Measurements from ENCODE around the gene NTF4.
"Not testable (repeated sequence)": the region's sequence is repeated elsewhere in the genome, so short reads cannot be mapped to it uniquely, and the experiment has no call there.

The NTF4 gene

DNA sequence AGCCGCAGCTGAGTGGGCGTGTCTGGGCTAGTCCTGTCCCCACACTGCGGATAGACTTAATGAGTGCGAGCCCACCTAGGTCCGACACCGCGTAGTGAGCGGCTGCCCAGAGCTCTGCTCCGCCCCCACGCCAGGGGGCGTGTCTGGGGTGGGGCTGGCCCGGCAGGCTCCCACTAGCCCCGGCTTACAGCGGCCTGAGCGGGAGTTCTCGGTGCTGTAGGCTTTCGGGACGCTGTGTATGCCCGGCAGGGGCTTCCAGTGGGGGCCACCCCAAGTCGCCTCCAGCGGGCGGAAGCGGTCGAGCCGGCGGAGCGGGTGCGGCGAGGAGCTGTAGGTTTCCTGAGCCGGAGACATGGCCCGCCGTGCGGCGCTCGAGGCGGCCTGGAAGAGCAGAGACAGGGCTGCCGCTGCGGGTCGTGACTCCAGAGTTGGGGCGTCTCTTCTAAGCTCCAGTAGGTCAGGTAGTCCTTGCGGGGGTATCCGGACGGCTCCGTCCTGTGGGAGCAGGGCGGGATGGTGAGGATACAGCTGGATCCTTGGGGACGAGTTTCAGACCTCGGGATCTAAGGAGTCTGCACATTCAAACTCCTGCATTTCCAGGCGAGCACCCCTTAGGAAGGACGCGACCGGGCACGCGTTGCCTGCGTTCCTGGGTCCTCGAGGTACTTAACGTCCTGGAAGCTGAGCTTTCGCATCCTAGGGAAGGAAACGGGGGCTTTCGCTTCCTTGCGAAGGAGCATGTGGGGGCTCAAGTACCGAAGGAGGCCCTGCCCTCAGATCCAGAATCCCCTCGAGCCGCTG lies 8.3 kb downstream of the NTF4 start:
- no peak for DNase-seq

GRCh38 chr19:49050376-49051033 lies 14.1 kb downstream of the NTF4 start:
- not testable (repeated sequence) for DNase-seq

DNA sequence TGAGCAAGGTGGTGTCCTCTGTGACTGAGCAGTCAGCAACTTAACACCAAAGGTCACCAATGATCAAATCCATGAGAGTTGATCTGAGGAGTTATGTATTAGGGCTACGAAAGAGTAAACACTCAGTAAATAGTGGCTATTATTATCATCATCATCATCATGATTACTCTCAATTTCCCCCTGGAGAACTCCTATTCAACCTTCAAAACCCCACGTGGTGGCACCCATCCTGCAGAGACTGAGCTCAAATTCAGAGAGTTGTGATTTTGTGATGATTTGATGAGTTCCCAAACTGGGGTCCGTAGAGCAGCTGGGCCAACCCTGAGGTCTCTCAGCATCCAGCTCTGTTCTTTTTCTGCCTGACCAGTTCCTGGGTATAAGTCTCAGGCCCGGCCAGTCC lies 14.8 kb downstream of the NTF4 start:
- not testable (repeated sequence) for DNase-seq

GRCh38 chr19:49049011-49049410 lies 15.6 kb downstream of the NTF4 start, which contains the start of gene CGB8:
Gene CGB8, minus strand, starts transcription at chr19:49049111. Its CDS starts 372 bp downstream, at chr19:49048739.
- DNase-seq, result not testable (repeated sequence)

- DNase-seq, result not testable (repeated sequence)
Measured at GRCh38 chr19:49043548-49043947, 21.1 kb downstream of the NTF4 start, which contains the start of gene CGB5. Gene CGB5, plus strand, starts transcription at chr19:49043848. Its CDS starts 362 bp downstream, at chr19:49044210.

DNA sequence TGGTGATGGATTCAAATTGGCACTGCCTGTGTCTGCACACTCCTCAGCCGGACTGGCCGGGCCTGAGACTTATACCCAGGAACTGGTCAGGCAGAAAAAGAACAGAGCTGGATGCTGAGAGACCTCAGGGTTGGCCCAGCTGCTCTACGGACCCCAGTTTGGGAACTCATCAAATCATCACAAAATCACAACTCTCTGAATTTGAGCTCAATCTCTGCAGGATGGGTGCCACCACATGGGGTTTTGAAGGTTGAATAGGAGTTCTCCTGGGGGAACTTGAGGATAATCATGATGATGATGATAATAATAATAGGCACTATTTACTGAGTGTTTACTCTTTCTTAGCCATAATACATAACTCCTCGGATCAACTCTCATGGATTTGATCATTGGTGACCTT lies 22.0 kb downstream of the NTF4 start:
- not testable (repeated sequence) for DNase-seq

DNA sequence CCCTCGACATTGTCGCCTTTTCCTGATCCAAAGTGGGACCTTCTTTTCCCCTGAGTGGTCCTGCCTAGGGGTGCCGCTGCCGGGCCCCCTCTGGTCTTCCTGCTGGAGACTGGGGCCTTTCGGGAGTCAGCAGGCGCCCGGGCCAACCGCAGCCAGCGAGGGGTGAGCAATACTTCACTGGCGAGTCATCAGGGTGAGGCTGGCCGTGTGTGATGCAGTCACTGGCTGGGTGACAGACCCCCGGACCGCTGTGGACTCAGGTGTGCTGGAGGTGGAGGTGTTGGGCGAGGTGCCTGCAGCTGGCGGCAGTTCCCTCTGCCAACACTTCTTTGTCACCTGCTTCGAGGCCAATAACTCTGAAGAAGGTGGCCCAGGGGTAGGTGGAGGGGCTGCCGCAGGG lies 22.4 kb downstream of the NTF4 start:
- no peak for DNase-seq

DNA sequence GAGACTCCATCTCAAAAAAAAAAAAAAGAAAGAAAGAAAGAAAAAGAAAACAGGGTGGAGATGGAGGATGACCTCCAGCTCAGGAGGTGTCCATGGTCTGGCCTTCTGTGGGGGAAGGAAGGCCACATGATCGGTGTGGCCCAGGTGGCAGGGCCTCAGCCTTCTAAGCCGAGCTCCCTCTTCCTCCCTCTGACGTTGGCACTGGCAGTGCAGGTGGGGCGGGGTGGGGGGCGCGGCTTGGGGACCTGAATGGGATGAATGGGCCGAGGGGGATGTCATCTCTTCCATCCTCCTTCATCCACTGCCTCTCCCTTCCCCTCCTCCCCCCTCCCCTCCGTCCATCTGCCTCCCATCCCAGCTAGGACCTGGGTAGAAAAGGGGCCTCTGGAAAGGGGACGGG lies 24.9 kb downstream of the NTF4 start:
- DNase-seq, result not testable (repeated sequence)

DNA sequence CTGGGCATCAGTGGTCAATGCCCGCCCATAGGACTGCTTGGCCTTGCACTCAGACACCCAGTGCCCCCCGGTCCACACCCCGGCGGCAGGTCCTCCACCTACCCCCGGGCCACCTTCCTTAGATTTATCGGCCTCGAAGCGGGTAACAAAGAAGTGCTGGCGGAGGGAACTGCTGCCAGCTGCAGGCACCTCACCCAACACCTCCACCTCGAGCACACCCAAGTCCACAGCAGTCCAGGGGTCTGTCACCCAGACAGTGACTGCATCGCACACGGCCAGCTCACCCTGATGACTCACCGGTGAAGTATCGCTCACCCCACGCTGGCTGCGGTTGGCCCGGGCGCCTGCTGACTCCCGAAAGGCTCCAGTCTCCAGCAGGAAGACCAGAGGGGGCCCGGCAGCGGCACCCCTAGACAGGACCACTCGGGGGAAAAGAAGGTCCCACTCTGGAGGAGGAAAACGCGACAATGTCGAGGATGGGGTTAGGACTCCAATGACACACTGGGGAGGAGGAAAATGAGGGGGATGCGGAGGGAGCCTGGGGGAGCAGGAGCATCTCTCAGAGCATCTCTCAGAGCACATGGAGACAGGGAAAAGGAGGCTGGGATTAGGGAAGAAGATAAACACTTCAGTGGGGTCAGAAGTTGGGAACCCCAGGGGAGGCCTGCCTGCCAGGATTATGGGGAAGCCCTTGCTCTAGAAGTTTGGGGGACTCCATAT lies 25.9 kb downstream of the NTF4 start:
- DNase-seq, result not testable (repeated sequence)

DNA sequence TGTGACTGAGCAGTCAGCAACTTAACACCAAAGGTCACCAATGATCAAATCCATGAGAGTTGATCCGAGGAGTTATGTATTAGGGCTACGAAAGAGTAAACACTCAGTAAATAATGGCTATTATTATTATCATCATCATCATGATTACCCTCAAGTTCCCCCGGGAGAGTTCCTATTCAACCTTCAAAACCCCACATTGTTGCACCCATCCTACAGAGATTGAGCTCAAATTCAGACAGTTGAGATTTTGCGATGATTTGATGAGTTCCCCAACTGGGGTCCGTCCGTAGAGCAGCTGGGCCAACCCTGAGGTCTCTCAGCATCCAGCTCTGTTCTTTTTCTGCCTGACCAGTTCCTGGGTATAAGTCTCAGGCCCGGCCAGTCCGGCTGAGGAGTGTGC lies 26.5 kb downstream of the NTF4 start:
- DNase-seq, result not testable (repeated sequence)

DNA sequence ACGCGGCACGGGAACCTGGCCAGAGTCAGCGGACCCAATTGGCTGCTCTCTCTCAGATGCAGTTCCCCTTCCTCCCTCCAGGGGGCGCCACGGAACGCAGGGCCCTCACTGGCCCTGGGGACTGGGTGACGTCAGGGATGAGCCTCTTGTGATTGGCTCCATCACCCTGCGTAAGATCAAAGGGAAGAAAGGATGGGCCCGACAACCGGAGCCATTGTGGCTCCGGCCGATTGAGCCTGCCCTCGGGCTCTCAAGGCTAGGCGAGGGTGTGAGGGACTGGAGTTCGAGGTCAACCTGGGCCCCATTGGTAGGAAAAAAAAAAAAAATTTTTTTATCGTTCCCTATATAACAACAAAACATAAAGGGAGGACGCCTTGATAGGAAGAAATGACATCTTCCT lies 27.8 kb downstream of the NTF4 start, which contains the start of gene CGB1:
Gene CGB1, minus strand, starts transcription at position 81 of the 400 bp plus-strand sequence. CDS start 184 bp downstream, outside the sequence.
- not testable (repeated sequence) for DNase-seq

DNA sequence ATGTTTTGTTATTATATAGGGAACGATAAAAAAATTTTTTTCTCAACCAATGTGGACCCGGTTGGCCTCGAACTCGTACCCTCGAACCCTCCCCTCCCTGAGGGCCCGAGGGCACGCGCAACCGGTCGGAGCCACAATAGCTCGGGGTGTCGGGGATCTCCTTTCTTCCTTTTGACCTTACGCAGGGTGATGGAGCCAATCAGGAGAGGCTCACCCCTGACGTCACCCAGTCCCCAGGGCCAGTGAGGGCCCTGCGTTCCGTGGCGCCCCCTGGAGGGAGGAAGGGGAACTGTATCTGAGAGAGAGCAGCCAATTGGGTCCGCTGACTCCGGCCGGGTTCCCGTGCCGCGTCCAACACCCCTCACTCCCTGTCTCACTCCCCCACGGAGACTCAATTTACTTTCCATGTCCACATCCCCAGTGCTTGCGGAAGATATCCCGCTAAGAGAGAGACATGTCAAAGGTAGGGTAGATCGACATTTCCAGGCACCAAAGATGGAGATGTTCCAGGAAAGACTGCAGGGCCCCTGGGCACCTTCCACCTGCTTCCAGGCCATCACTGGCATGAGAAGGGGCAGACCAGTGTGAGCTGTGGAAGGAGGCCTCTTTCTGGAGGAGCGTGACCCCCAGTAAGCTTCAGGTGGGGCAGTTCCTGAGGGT lies 32.8 kb downstream of the NTF4 start, which contains the start of gene CGB2:
Gene CGB2, plus strand, starts transcription at position 249 of the 660 bp plus-strand sequence. Its CDS starts 206 bp downstream, at position 455.
- not testable (repeated sequence) for DNase-seq

DNA sequence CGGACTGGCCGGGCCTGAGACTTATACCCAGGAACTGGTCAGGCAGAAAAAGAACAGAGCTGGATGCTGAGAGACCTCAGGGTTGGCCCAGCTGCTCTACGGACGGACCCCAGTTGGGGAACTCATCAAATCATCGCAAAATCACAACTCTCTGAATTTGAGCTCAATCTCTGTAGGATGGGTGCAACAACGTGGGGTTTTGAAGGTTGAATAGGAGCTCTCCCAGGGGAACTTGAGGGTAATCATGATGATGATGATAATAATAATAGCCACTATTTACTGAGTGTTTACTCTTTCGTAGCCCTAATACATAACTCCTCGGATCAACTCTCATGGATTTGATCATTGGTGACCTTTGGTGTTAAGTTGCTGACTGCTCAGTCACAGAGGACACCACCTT lies 34.3 kb downstream of the NTF4 start:
- DNase-seq, result not testable (repeated sequence)

DNA sequence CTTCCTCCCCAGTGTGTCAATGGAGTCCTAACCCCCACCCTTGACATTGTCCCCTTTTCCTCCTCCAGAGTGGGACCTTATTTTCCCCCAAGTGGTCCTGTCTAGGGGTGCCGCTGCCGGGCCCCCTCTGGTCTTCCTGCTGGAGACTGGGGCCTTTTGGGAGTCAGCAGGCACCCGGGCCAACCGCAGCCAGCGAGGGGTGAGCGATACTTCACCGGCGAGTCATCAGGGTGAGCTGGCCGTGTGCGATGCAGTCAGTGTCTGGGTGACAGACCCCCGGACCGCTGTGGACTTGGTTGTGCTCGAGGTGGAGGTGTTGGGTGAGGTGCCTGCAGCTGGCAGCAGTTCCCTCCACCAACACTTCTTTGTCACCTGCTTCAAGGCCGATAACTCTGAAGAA lies 34.9 kb downstream of the NTF4 start:
- not testable (repeated sequence) for DNase-seq

DNA sequence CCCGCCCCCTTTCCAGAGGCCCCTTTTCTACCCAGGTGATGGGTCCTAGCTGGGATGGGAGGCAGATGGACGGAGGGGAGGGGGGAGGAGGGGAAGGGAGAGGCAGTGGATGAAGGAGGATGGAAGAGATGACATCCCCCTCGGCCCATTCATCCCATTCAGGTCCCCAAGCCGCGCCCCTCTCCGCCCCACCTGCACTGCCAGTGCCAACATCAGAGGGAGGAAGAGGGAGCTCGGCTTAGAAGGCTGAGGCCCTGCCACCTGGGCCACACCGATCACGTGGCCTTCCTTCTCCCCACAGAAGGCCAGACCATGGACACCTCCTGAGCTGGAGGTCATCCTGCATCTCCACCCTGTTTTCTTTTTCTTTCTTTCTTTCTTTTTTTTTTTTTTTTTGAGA lies 35.9 kb downstream of the NTF4 start:
- DNase-seq, result not testable (repeated sequence)

- not testable (repeated sequence) for DNase-seq
Measured at GRCh38 chr19:49025599-49025998, 39.0 kb downstream of the NTF4 start.

- DNase-seq, result not testable (repeated sequence)
Measured at GRCh38 chr19:49025088-49025487, 39.5 kb downstream of the NTF4 start.

DNA sequence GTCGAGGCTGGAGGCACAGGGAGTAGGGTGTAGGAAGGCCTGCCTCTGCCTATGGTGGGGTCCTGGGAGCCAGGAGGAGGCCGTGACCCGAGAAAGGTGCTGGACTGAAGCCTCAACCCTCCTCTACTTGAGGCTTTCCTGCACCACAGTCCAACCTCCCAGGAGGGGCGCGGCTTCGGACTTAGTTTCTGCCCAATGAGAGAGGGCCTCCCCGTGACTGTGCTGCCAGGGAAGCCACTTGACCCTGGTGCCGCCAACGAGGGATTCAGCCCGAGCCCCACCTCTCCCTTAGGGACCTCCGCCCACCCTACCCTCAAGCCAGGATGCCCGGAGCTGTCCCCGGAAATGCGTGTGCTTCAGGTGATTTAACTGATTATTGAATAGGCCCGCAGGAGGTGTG lies 40.4 kb downstream of the NTF4 start, which contains the start of gene CGB3:
Gene CGB3, minus strand, starts transcription at position 101 of the 400 bp plus-strand sequence. CDS start 362 bp downstream, outside the sequence.
- DNase-seq, result not testable (repeated sequence)

DNA sequence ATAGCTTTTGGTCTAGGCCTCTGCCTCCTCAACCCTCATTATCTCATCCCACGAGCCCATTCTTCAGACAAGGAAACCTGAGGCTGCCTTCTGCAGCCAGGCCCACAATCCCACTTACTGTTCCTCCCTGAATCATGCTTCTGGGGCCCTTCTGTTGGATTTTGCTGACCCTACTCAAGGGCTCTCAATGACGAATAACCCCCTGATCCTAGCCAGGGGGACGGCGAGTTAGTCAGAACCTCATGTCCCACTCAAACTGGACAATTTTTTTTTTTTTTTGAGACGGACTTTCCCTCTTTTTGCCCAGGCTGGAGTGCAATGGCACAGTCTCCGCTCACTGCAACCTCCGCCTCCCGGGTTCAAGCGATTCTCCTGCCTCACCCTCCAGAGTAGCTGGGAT lies 42.5 kb downstream of the NTF4 start:
- DNase-seq, result no peak

DNA sequence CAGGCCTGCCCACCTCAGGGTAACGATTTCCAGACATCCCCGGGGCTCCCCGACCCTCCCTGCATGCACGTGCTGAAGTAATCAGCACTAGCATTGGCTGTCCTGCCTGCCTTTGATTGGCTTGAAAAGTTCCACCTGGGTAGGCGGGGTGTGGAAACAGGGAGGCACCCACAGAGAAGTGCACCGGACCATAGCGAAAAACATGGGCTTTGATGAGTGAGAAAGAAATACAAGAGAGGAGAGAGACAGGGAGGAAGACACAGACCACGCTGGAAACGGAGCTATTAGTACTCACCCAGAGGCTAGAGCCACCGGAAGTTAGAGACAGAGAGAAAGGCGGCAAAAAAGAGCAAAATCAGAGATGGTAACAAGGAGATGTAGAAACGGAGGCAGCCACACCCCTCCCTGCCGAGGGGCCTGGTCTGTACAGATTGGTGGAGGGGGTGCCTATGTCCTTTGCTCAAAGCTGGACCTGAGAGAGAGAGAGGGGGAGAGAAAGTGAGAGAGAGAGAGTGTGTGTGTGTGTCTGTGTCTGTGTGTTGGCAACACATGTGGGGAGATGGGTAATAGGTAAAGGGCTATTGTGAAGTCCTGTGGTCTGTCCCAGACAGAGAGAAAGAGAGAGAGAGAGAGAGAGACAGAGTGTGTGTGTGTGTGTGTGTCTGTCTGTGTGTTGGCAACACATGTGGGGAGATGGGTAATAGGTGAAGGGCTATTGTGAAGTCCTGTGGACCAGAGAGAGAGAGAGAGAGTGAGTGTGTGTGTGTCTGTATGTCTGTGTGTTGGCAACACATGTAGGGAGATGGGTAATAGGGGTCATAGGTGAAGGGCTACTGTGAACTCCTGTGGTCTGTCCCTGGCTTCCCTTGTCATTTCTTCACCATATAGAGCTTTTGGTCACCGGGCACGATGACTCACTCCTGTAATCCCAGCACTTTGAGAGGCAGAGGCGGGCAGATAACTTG lies 43.4 kb downstream of the NTF4 start:
- DNase-seq, result no peak

DNA sequence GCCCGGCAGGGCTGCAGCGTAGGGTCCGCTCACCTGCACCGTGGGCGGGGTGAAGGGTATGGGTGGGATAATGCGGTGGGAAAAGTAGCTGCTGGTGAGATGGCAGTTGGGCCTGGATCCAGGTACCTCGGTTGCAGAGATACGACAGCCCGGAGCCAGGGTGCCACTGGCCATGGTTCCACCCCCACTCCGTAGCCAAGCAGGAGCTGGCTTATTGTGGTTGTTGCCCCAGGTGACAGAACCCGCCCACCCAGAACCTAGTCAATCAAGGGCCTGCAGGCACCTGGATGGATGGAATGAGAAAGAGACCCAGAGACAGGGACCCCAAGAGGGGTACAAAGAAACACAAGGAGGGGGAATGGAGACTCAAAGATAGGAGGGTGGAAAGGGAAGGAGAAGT lies 44.3 kb downstream of the NTF4 start:
- DNase-seq, result no peak

Data from NCI-H1048 (cell line).